H9 (cell line): ENCODE measurements around the gene ALDH1L1. TPM values are rescaled to one million over a fixed set of nuclear protein-coding genes. Genes with fewer than 3 reads are reported as not detected.

Experiments
- DNase-seq: peaks from one replicate; pipeline ENCODE4 v3.0.0-alpha.2; 2017
- H2AFZ ChIP-seq: one replicate; pipeline ENCODE4 v1.6.1; 2013; ENCODE audit warnings: mild to moderate bottlenecking, low read length, control low read depth, moderate library complexity
- H2AK5ac ChIP-seq: 2 replicates; pipeline ENCODE4 v1.6.1; 2013; ENCODE audit warnings: low read length, control low read depth, mixed read lengths; ENCODE audit not compliant: insufficient read length
- H2BK120ac ChIP-seq: one replicate; pipeline ENCODE4 v1.6.1; 2013; ENCODE audit warnings: low read depth, mild to moderate bottlenecking, low read length, control low read depth, inconsistent platforms; ENCODE audit not compliant: poor library complexity, severe bottlenecking
- H2BK12ac ChIP-seq: 2 replicates; pipeline ENCODE4 v1.6.1; 2013; ENCODE audit warnings: low read length, control low read depth, mixed read lengths, low read depth; ENCODE audit not compliant: insufficient read length
- H2BK15ac ChIP-seq: 2 replicates; pipeline ENCODE4 v1.6.1; 2013; ENCODE audit warnings: low read depth, low read length, control low read depth
- H2BK20ac ChIP-seq: one replicate; pipeline ENCODE4 v1.6.1; 2013; ENCODE audit warnings: low read depth, mild to moderate bottlenecking, low read length, control low read depth, inconsistent platforms; ENCODE audit not compliant: poor library complexity, severe bottlenecking
- H2BK5ac ChIP-seq: 2 replicates; pipeline ENCODE4 v1.6.1; 2013; ENCODE audit warnings: low read length, control low read depth, mixed read lengths; ENCODE audit not compliant: insufficient read length
- H3K14ac ChIP-seq: 2 replicates; pipeline ENCODE4 v1.6.1; 2013; ENCODE audit warnings: low read length, control low read depth; ENCODE audit not compliant: insufficient read depth
- H3K18ac ChIP-seq: 2 replicates; pipeline ENCODE4 v1.6.1; 2013; ENCODE audit warnings: low read depth, mild to moderate bottlenecking, mixed read lengths, low read length, control low read depth; ENCODE audit not compliant: insufficient read length
- H3K23ac ChIP-seq: 2 replicates; pipeline ENCODE4 v1.6.1; 2013; ENCODE audit warnings: low read length, control low read depth, mixed read lengths, low read depth; ENCODE audit not compliant: insufficient read length
- H3K23me2 ChIP-seq: 2 replicates; pipeline ENCODE4 v1.6.1; 2013; ENCODE audit warnings: low read depth, mild to moderate bottlenecking, mixed read lengths, low read length, control low read depth; ENCODE audit not compliant: insufficient read length, poor library complexity, severe bottlenecking
- H3K27ac ChIP-seq: 2 replicates; pipeline ENCODE4 v1.5.1; 2013; ENCODE audit warnings: low read length, control low read depth, mixed read lengths, low read depth; ENCODE audit not compliant: insufficient read length
- H3K27me3 ChIP-seq: 2 replicates; pipeline ENCODE4 v1.6.1; 2013; ENCODE audit warnings: low read length, control low read depth, inconsistent platforms; ENCODE audit not compliant: insufficient read depth
- H3K4ac ChIP-seq: 2 replicates; pipeline ENCODE4 v1.6.1; 2013; ENCODE audit warnings: low read depth, mild to moderate bottlenecking, control low read depth, inconsistent platforms, low read length, moderate library complexity
- H3K4me1 ChIP-seq: 2 replicates; pipeline ENCODE4 v1.6.1; 2013; ENCODE audit warnings: low read length, control low read depth, inconsistent platforms; ENCODE audit not compliant: insufficient read depth
- H3K4me2 ChIP-seq: 2 replicates; pipeline ENCODE4 v1.6.1; 2013; ENCODE audit warnings: low read length, control low read depth, mixed read lengths; ENCODE audit not compliant: insufficient read length, insufficient read depth
- H3K56ac ChIP-seq: 2 replicates; pipeline ENCODE4 v1.6.1; 2013; ENCODE audit warnings: low read depth, mild to moderate bottlenecking, mixed read lengths, low read length, control low read depth; ENCODE audit not compliant: insufficient read length
- H3K79me1 ChIP-seq: 2 replicates; pipeline ENCODE4 v1.6.1; 2013; ENCODE audit warnings: low read depth, mild to moderate bottlenecking, moderate library complexity, low read length, control low read depth, inconsistent platforms; ENCODE audit not compliant: insufficient read depth, poor library complexity, severe bottlenecking
- H3K79me2 ChIP-seq: 2 replicates; pipeline ENCODE4 v1.6.1; 2013; ENCODE audit warnings: low read length, control low read depth, inconsistent platforms; ENCODE audit not compliant: insufficient read depth
- H3K9ac ChIP-seq: 2 replicates; pipeline ENCODE4 v1.6.1; 2013; ENCODE audit warnings: low read length, control low read depth, mixed read lengths; ENCODE audit not compliant: insufficient read length; ENCODE audit errors: extremely low read depth
- H3K9me3 ChIP-seq: one replicate; pipeline ENCODE4 v1.6.1; 2013; ENCODE audit warnings: low read depth, low read length, inconsistent platforms; ENCODE audit not compliant: control insufficient read depth
- H3T11ph ChIP-seq: one replicate; pipeline ENCODE4 v1.6.1; 2013; ENCODE audit warnings: mild to moderate bottlenecking, low read length, control low read depth, inconsistent platforms
- H4K20me1 ChIP-seq: one replicate; pipeline ENCODE4 v1.6.1; 2013; ENCODE audit not compliant: control insufficient read depth, insufficient read length, insufficient read depth
- H4K5ac ChIP-seq: 2 replicates; pipeline ENCODE4 v1.6.1; 2013; ENCODE audit warnings: low read depth, mild to moderate bottlenecking, mixed read lengths, low read length, control low read depth; ENCODE audit not compliant: insufficient read length
- H4K8ac ChIP-seq: replicated peaks from 2 replicates; pipeline ENCODE4 v1.6.1; 2013; ENCODE audit warnings: low read length, control low read depth, mixed read lengths, low read depth; ENCODE audit not compliant: insufficient read length
- H4K91ac ChIP-seq: 2 replicates; pipeline ENCODE4 v1.6.1; 2013; ENCODE audit warnings: low read depth, mild to moderate bottlenecking, moderate library complexity, mixed read lengths, low read length, control low read depth; ENCODE audit not compliant: insufficient read length
- H3K27ac Mint-ChIP-seq, 3 experiments: 2 replicates in 2 of 3; 3 replicates in 1 of 3; pipeline ENCODE4 v1.8.0; 2020 to 2021; ENCODE audit warnings: mixed read lengths in 3 of 3, mild to moderate bottlenecking in 1 of 3, moderate library complexity in 1 of 3
- H3K27me3 Mint-ChIP-seq: 2 replicates; pipeline ENCODE4 v1.8.0; 2021; ENCODE audit warnings: low read depth, mild to moderate bottlenecking, moderate library complexity, mixed read lengths
- H3K36me3 Mint-ChIP-seq, 3 experiments: 2 replicates in 2 of 3; 3 replicates in 1 of 3; pipeline ENCODE4 v1.8.0; 2020 to 2021; ENCODE audit warnings: low read depth in 3 of 3, mixed read lengths in 3 of 3; ENCODE audit not compliant: insufficient read depth in 1 of 3
- H3K4me1 Mint-ChIP-seq, 2 experiments: 2 replicates each; pipeline ENCODE4 v1.8.0; 2020; ENCODE audit warnings: mixed read lengths in 2 of 2
- H3K4me3 Mint-ChIP-seq, 2 experiments: 2 replicates in 1 of 2; 3 replicates in 1 of 2; pipeline ENCODE4 v1.8.0; 2020 to 2021; ENCODE audit warnings: mild to moderate bottlenecking in 2 of 2, mixed read lengths in 2 of 2, moderate library complexity in 1 of 2
- H3K9me3 Mint-ChIP-seq, 2 experiments: 2 replicates in 1 of 2; 3 replicates in 1 of 2; pipeline ENCODE4 v1.8.0; 2020; ENCODE audit warnings: mild to moderate bottlenecking in 2 of 2, mixed read lengths in 2 of 2, moderate library complexity in 1 of 2
- WGBS: extraction: QIAGEN DNeasy Blood & Tissue Kit; methylation state at CpG from one replicate; pipeline ENCODE4 v1.1.7; 2013; ENCODE audit warnings: missing lambda C conversion rate, low lambda C conversion rate, mixed read lengths; ENCODE audit not compliant: insufficient read length; ENCODE audit errors: extremely low coverage; 5-methylcytosine and 5-hydroxymethylcytosine counted together
- total RNA-seq: library from RNA; stranded (reverse); gene quantifications from 2 replicates; pipeline ENCODE4 v1.2.1, GENCODE V29; 2021
- TF ChIP-seq, protein P1 (sequence below): fragments of 200-600 bp; sonication (generic); conservative IDR thresholded peaks from 3 replicates; pipeline ENCODE4 v1.8.0; 2021; ENCODE audit warnings: antibody characterized with exemption, mild to moderate bottlenecking

ALDH1L1 gene
- total RNA-seq, 1 experiment from 2014 or later: 0.90 TPM

DNA sequence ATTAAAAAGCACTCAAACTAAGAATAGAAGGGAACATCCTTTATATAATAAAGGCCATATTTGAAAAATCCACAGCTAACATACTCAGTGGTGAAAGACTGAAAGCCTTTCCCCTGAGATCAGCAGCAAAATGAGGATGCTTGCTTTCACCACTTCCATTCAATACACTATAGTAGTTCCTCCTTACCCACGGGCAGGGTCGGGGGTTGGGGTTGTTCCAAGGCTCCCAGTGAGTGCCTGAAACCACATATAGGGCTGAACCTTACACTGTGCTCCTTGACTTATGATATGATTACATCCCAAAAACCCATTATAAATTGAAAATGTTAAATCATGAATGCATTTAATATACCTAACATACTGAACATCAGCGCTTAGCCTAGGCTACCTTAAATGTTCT lies 37.7 kb downstream of the ALDH1L1 start:
- no peak overlapping the region for H3K14ac ChIP-seq
- no peak overlapping the region for H3K4me2 ChIP-seq
- Mint-ChIP-seq H3K9me3 (peaks cover 0 to 4% of the 10 kb centered on the region in 2 experiments; a peak in 1 of 5 replicates), H3K27ac (no peak overlapping the region), H3K36me3 (no peaks in the 10 kb centered on the region), H3K4me1 (0 out of 4 replicates have a peak, but pooled peaks cover 0 to 5% of the 10 kb centered on the region in 2 experiments), H3K4me3 (no peak overlapping the region), H3K27me3 (peaks cover 3% of the 10 kb centered on the region; the same call in 1 of the 2 replicates)
- no peaks in the 10 kb centered on the region for H3K27me3 ChIP-seq
- no peak overlapping the region for H2BK20ac ChIP-seq
- no peak overlapping the region for H2BK120ac ChIP-seq
- no peak overlapping the region for H2BK15ac ChIP-seq
- no peak overlapping the region for H2AFZ ChIP-seq
- H3K4me1 ChIP-seq: no peaks in the 10 kb centered on the region
- no peak for DNase-seq
- no peak overlapping the region for H2BK12ac ChIP-seq
- H2BK5ac ChIP-seq: no peak overlapping the region
- no peaks in the 10 kb centered on the region for H3K23me2 ChIP-seq
- no peaks in the 10 kb centered on the region for H3K79me1 ChIP-seq
- no peaks in the 10 kb centered on the region for H3K9me3 ChIP-seq
- no peak overlapping the region for H3K23ac ChIP-seq
- H4K8ac ChIP-seq: no peak overlapping the region
- no peak overlapping the region for H3K27ac ChIP-seq
- no peak overlapping the region for H3T11ph ChIP-seq
- H4K91ac ChIP-seq: no peak overlapping the region
- no peaks in the 10 kb centered on the region for H4K20me1 ChIP-seq
- no peaks in the 10 kb centered on the region for H3K79me2 ChIP-seq
- H3K4ac ChIP-seq: no peak overlapping the region
- no peak overlapping the region for H3K9ac ChIP-seq
- no peak overlapping the region for H2AK5ac ChIP-seq
- TF ChIP-seq, protein P1, sequence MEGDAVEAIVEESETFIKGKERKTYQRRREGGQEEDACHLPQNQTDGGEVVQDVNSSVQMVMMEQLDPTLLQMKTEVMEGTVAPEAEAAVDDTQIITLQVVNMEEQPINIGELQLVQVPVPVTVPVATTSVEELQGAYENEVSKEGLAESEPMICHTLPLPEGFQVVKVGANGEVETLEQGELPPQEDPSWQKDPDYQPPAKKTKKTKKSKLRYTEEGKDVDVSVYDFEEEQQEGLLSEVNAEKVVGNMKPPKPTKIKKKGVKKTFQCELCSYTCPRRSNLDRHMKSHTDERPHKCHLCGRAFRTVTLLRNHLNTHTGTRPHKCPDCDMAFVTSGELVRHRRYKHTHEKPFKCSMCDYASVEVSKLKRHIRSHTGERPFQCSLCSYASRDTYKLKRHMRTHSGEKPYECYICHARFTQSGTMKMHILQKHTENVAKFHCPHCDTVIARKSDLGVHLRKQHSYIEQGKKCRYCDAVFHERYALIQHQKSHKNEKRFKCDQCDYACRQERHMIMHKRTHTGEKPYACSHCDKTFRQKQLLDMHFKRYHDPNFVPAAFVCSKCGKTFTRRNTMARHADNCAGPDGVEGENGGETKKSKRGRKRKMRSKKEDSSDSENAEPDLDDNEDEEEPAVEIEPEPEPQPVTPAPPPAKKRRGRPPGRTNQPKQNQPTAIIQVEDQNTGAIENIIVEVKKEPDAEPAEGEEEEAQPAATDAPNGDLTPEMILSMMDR: no peak
- H4K5ac ChIP-seq: no peak overlapping the region
- H3K56ac ChIP-seq: no peak overlapping the region
- no peak overlapping the region for H3K18ac ChIP-seq
- WGBS: no CpG with 5 or more reads among the region's 3 CpGs
